ENCODE results near the gene KIAA2012.

- TF ChIP-seq CTCF (tag by site-specific recombination; IDR thresholded peaks at IDR 0.05), result no peak
- TF ChIP-seq ZNF837 (tag by site-specific recombination; IDR thresholded peaks at IDR 0.05), result no peak
- TF ChIP-seq ZNF133 (tag by site-specific recombination; IDR thresholded peaks at IDR 0.05), result no peak
- TF ChIP-seq ZNF292 (tag by site-specific recombination; IDR thresholded peaks at IDR 0.05; ENCODE audit: borderline replicate concordance, low read depth), result no peak
- no peak for TF ChIP-seq ZNF148 (tag by site-specific recombination; IDR thresholded peaks at IDR 0.05; ENCODE audit: borderline replicate concordance)
- TF ChIP-seq ZNF48 (tag by site-specific recombination; IDR thresholded peaks at IDR 0.05), result no peak
- TF ChIP-seq, protein P1, sequence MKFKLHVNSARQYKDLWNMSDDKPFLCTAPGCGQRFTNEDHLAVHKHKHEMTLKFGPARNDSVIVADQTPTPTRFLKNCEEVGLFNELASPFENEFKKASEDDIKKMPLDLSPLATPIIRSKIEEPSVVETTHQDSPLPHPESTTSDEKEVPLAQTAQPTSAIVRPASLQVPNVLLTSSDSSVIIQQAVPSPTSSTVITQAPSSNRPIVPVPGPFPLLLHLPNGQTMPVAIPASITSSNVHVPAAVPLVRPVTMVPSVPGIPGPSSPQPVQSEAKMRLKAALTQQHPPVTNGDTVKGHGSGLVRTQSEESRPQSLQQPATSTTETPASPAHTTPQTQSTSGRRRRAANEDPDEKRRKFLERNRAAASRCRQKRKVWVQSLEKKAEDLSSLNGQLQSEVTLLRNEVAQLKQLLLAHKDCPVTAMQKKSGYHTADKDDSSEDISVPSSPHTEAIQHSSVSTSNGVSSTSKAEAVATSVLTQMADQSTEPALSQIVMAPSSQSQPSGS (tag by site-specific recombination; IDR thresholded peaks at IDR 0.05; ENCODE audit: low read depth), result no peak
- TF ChIP-seq ZNF350 (tag by site-specific recombination; IDR thresholded peaks at IDR 0.05), result no peak
- TF ChIP-seq REST (tag by site-specific recombination; IDR thresholded peaks at IDR 0.05), result no peak
- TF ChIP-seq ZNF214 (tag by site-specific recombination; IDR thresholded peaks at IDR 0.05; ENCODE audit: borderline replicate concordance), result no peak
- TF ChIP-seq SP2 (tag by site-specific recombination; IDR thresholded peaks at IDR 0.05), result no peak
- TF ChIP-seq ZNF274 (IDR thresholded peaks at IDR 0.05; ENCODE audit: low read length), result no peak
- no peak for TF ChIP-seq ZNF274 (tag by site-specific recombination; IDR thresholded peaks at IDR 0.05; ENCODE audit: borderline replicate concordance)
- TF ChIP-seq ZBTB20 (tag by site-specific recombination; IDR thresholded peaks at IDR 0.05), result no peak
Observed at GRCh38 chr2:202024871-202025270, 48.2 kb upstream of the KIAA2012 start.
